Endodermal cell (in vitro differentiated cells): ENCODE data around the gene STON2. TPM values are rescaled to one million over a fixed set of nuclear protein-coding genes. Genes with fewer than 3 reads are reported as not detected.

Experiments
- DNase-seq: peaks from one replicate; pipeline ENCODE4 v3.0.0-alpha.2; 2017
- H3K27ac ChIP-seq: 2 replicates; pipeline ENCODE4 v1.5.1; 2013; ENCODE audit warnings: mild to moderate bottlenecking, low read depth, low read length, moderate library complexity
- H3K27me3 ChIP-seq: 2 replicates; pipeline ENCODE4 v1.6.1; 2013; ENCODE audit warnings: mild to moderate bottlenecking, low read length, moderate library complexity; ENCODE audit not compliant: insufficient read depth, control insufficient read depth, poor library complexity, severe bottlenecking
- H3K36me3 ChIP-seq: 2 replicates; pipeline ENCODE4 v1.7.0; 2013; ENCODE audit warnings: mild to moderate bottlenecking, low read length, moderate library complexity; ENCODE audit not compliant: control insufficient read depth, insufficient read depth
- H3K4me1 ChIP-seq: one replicate; pipeline ENCODE4 v1.7.0; 2013; ENCODE audit warnings: low read length; ENCODE audit not compliant: control insufficient read depth, insufficient read depth
- H3K4me3 ChIP-seq: 2 replicates; pipeline ENCODE4 v1.5.1; 2013; ENCODE audit warnings: mild to moderate bottlenecking, low read length, moderate library complexity
- H3K9ac ChIP-seq: 2 replicates; pipeline ENCODE4 v1.6.1; 2013; ENCODE audit warnings: mild to moderate bottlenecking, low read length, moderate library complexity; ENCODE audit not compliant: poor library complexity, severe bottlenecking; ENCODE audit errors: extremely low read depth
- H3K9me3 ChIP-seq: 2 replicates; pipeline ENCODE4 v1.6.1; 2013; ENCODE audit warnings: mild to moderate bottlenecking, low read length, moderate library complexity; ENCODE audit not compliant: control insufficient read depth
- H3K27ac Mint-ChIP-seq: 2 replicates; pipeline ENCODE4 v1.8.0; 2020; ENCODE audit warnings: mixed read lengths
- H3K27me3 Mint-ChIP-seq: 2 replicates; pipeline ENCODE4 v1.8.0; 2021; ENCODE audit warnings: mild to moderate bottlenecking, mixed read lengths; ENCODE audit not compliant: insufficient read depth
- H3K36me3 Mint-ChIP-seq: 2 replicates; pipeline ENCODE4 v1.8.0; 2020; ENCODE audit warnings: low read depth, mixed read lengths
- H3K4me1 Mint-ChIP-seq: 2 replicates; pipeline ENCODE4 v1.8.0; 2020; ENCODE audit warnings: mixed read lengths
- H3K4me3 Mint-ChIP-seq: 2 replicates; pipeline ENCODE4 v1.8.0; 2020; ENCODE audit warnings: mild to moderate bottlenecking, moderate library complexity, mixed read lengths
- H3K9me3 Mint-ChIP-seq: 2 replicates; pipeline ENCODE4 v1.8.0; 2020; ENCODE audit warnings: mild to moderate bottlenecking, mixed read lengths
- CTCF ChIP-seq: fragments of 200-600 bp; sonication (generic); conservative IDR thresholded peaks from 2 replicates; pipeline ENCODE4 v1.5.0; 2021; ENCODE audit warnings: antibody characterized with exemption, mild to moderate bottlenecking
- WGBS, 2 experiments: methylation state at CpG; one replicate each; pipeline versions ENCODE4 v1.1.5 to v1.1.7; 2013; ENCODE audit warnings: missing lambda C conversion rate in 2 of 2, mixed read lengths in 1 of 2; ENCODE audit not compliant: insufficient coverage in 1 of 2, insufficient read length in 1 of 2; 5-methylcytosine and 5-hydroxymethylcytosine counted together
- total RNA-seq, 2 donors: library from RNA; stranded (reverse); fragmentation: NEBNext Ultra II Directional in 1 of 2; extraction: Animal tissue kit (Norgen Biotek cat#: 25700) in 1 of 2; gene quantifications; 2 replicates in 1 of 2; 3 replicates in 1 of 2; pipeline ENCODE4 v1.2.1, GENCODE V29; 2021

STON2 gene
- total RNA-seq, 2 donors from 2014 or later, result 37.2 to 43.9 TPM

GRCh38 chr14:81336009-81336408 is 64.1 kb downstream of the STON2 start:
- Mint-ChIP-seq H3K9me3 (no peaks in the 10 kb centered on the region), H3K27me3 (no peaks in the 10 kb centered on the region), H3K4me1 (peaks cover 10% of the 10 kb centered on the region), H3K36me3 (no peaks in the 10 kb centered on the region), H3K27ac (no peak overlapping the region), H3K4me3 (no peak overlapping the region)
- WGBS, 2 experiments, result 100% methylated on average over 2 to 3 of the region's 3 CpGs
- Histone ChIP-seq H3K27ac (no peak overlapping the region), H3K4me1 (peaks cover 4% of the 10 kb centered on the region), H3K4me3 (no peak overlapping the region), H3K9me3 (no peaks in the 10 kb centered on the region), H3K27me3 (peaks cover 4% of the 10 kb centered on the region), H3K36me3 (no peaks in the 10 kb centered on the region), H3K9ac (no peak overlapping the region)
- no peak for DNase-seq
- TF ChIP-seq CTCF, result no peak

GRCh38 chr14:81332725-81333124 is 67.4 kb downstream of the STON2 start:
- Mint-ChIP-seq H3K27ac (no peak overlapping the region), H3K9me3 (no peaks in the 10 kb centered on the region), H3K36me3 (no peaks in the 10 kb centered on the region), H3K4me3 (no peak overlapping the region), H3K27me3 (no peaks in the 10 kb centered on the region), H3K4me1 (peaks cover 24% of the 10 kb centered on the region)
- Histone ChIP-seq H3K27me3 (no peaks in the 10 kb centered on the region), H3K9ac (no peak overlapping the region), H3K4me3 (no peak overlapping the region), H3K36me3 (no peaks in the 10 kb centered on the region), H3K4me1 (peaks cover 4% of the 10 kb centered on the region), H3K9me3 (no peaks in the 10 kb centered on the region), H3K27ac (no peak overlapping the region)
- 89 to 97% methylated on average over 1 of the region's 1 CpG for WGBS, 2 experiments
- no peak for TF ChIP-seq CTCF
- no peak for DNase-seq

GRCh38 chr14:81331229-81332021 is 68.7 kb downstream of the STON2 start:
- Histone ChIP-seq H3K9me3 (no peaks in the 10 kb centered on the region), H3K27ac (no peak overlapping the region), H3K4me3 (no peak overlapping the region), H3K9ac (no peak overlapping the region), H3K27me3 (no peaks in the 10 kb centered on the region), H3K4me1 (peaks cover 4% of the 10 kb centered on the region), H3K36me3 (no peaks in the 10 kb centered on the region)
- no peak for DNase-seq
- H3K36me3 Mint-ChIP-seq, result no peaks in the 10 kb centered on the region
- H3K27me3 Mint-ChIP-seq, result no peaks in the 10 kb centered on the region
- WGBS, 2 experiments, result 79 to 89% methylated on average over 2 to 4 of the region's 4 CpGs
- H3K4me1 Mint-ChIP-seq, result peaks cover 24% of the 10 kb centered on the region
- no peak overlapping the region for H3K4me3 Mint-ChIP-seq
- no peak for TF ChIP-seq CTCF
- H3K9me3 Mint-ChIP-seq, result no peaks in the 10 kb centered on the region
- no peak overlapping the region for H3K27ac Mint-ChIP-seq
